H9 (cell line): ENCODE data around the gene MAP3K1. TPM values are rescaled to one million over a fixed set of nuclear protein-coding genes. Genes with fewer than 3 reads are reported as not detected.
A peak's percentile ranks its signal among the peaks of the same experiment; 100 is the strongest.

Experiments
- DNase-seq: peaks from one replicate; pipeline ENCODE4 v3.0.0-alpha.2; 2017
- H2AFZ ChIP-seq: one replicate; pipeline ENCODE4 v1.6.1; 2013; ENCODE audit warnings: mild to moderate bottlenecking, low read length, control low read depth, moderate library complexity
- H2AK5ac ChIP-seq: 2 replicates; pipeline ENCODE4 v1.6.1; 2013; ENCODE audit warnings: low read length, control low read depth, mixed read lengths; ENCODE audit not compliant: insufficient read length
- H2BK120ac ChIP-seq: one replicate; pipeline ENCODE4 v1.6.1; 2013; ENCODE audit warnings: low read depth, mild to moderate bottlenecking, low read length, control low read depth, inconsistent platforms; ENCODE audit not compliant: poor library complexity, severe bottlenecking
- H2BK12ac ChIP-seq: 2 replicates; pipeline ENCODE4 v1.6.1; 2013; ENCODE audit warnings: low read length, control low read depth, mixed read lengths, low read depth; ENCODE audit not compliant: insufficient read length
- H2BK15ac ChIP-seq: 2 replicates; pipeline ENCODE4 v1.6.1; 2013; ENCODE audit warnings: low read depth, low read length, control low read depth
- H2BK20ac ChIP-seq: one replicate; pipeline ENCODE4 v1.6.1; 2013; ENCODE audit warnings: low read depth, mild to moderate bottlenecking, low read length, control low read depth, inconsistent platforms; ENCODE audit not compliant: poor library complexity, severe bottlenecking
- H2BK5ac ChIP-seq: 2 replicates; pipeline ENCODE4 v1.6.1; 2013; ENCODE audit warnings: low read length, control low read depth, mixed read lengths; ENCODE audit not compliant: insufficient read length
- H3K14ac ChIP-seq: 2 replicates; pipeline ENCODE4 v1.6.1; 2013; ENCODE audit warnings: low read length, control low read depth; ENCODE audit not compliant: insufficient read depth
- H3K18ac ChIP-seq: 2 replicates; pipeline ENCODE4 v1.6.1; 2013; ENCODE audit warnings: low read depth, mild to moderate bottlenecking, mixed read lengths, low read length, control low read depth; ENCODE audit not compliant: insufficient read length
- H3K23ac ChIP-seq: 2 replicates; pipeline ENCODE4 v1.6.1; 2013; ENCODE audit warnings: low read length, control low read depth, mixed read lengths, low read depth; ENCODE audit not compliant: insufficient read length
- H3K23me2 ChIP-seq: 2 replicates; pipeline ENCODE4 v1.6.1; 2013; ENCODE audit warnings: low read depth, mild to moderate bottlenecking, mixed read lengths, low read length, control low read depth; ENCODE audit not compliant: insufficient read length, poor library complexity, severe bottlenecking
- H3K27ac ChIP-seq: 2 replicates; pipeline ENCODE4 v1.5.1; 2013; ENCODE audit warnings: low read length, control low read depth, mixed read lengths, low read depth; ENCODE audit not compliant: insufficient read length
- H3K27me3 ChIP-seq: 2 replicates; pipeline ENCODE4 v1.6.1; 2013; ENCODE audit warnings: low read length, control low read depth, inconsistent platforms; ENCODE audit not compliant: insufficient read depth
- H3K4ac ChIP-seq: 2 replicates; pipeline ENCODE4 v1.6.1; 2013; ENCODE audit warnings: low read depth, mild to moderate bottlenecking, control low read depth, inconsistent platforms, low read length, moderate library complexity
- H3K4me1 ChIP-seq: 2 replicates; pipeline ENCODE4 v1.6.1; 2013; ENCODE audit warnings: low read length, control low read depth, inconsistent platforms; ENCODE audit not compliant: insufficient read depth
- H3K4me2 ChIP-seq: 2 replicates; pipeline ENCODE4 v1.6.1; 2013; ENCODE audit warnings: low read length, control low read depth, mixed read lengths; ENCODE audit not compliant: insufficient read length, insufficient read depth
- H3K56ac ChIP-seq: 2 replicates; pipeline ENCODE4 v1.6.1; 2013; ENCODE audit warnings: low read depth, mild to moderate bottlenecking, mixed read lengths, low read length, control low read depth; ENCODE audit not compliant: insufficient read length
- H3K79me1 ChIP-seq: 2 replicates; pipeline ENCODE4 v1.6.1; 2013; ENCODE audit warnings: low read depth, mild to moderate bottlenecking, moderate library complexity, low read length, control low read depth, inconsistent platforms; ENCODE audit not compliant: insufficient read depth, poor library complexity, severe bottlenecking
- H3K79me2 ChIP-seq: 2 replicates; pipeline ENCODE4 v1.6.1; 2013; ENCODE audit warnings: low read length, control low read depth, inconsistent platforms; ENCODE audit not compliant: insufficient read depth
- H3K9ac ChIP-seq: 2 replicates; pipeline ENCODE4 v1.6.1; 2013; ENCODE audit warnings: low read length, control low read depth, mixed read lengths; ENCODE audit not compliant: insufficient read length; ENCODE audit errors: extremely low read depth
- H3K9me3 ChIP-seq: one replicate; pipeline ENCODE4 v1.6.1; 2013; ENCODE audit warnings: low read depth, low read length, inconsistent platforms; ENCODE audit not compliant: control insufficient read depth
- H3T11ph ChIP-seq: one replicate; pipeline ENCODE4 v1.6.1; 2013; ENCODE audit warnings: mild to moderate bottlenecking, low read length, control low read depth, inconsistent platforms
- H4K20me1 ChIP-seq: one replicate; pipeline ENCODE4 v1.6.1; 2013; ENCODE audit not compliant: control insufficient read depth, insufficient read length, insufficient read depth
- H4K5ac ChIP-seq: 2 replicates; pipeline ENCODE4 v1.6.1; 2013; ENCODE audit warnings: low read depth, mild to moderate bottlenecking, mixed read lengths, low read length, control low read depth; ENCODE audit not compliant: insufficient read length
- H4K8ac ChIP-seq: replicated peaks from 2 replicates; pipeline ENCODE4 v1.6.1; 2013; ENCODE audit warnings: low read length, control low read depth, mixed read lengths, low read depth; ENCODE audit not compliant: insufficient read length
- H4K91ac ChIP-seq: 2 replicates; pipeline ENCODE4 v1.6.1; 2013; ENCODE audit warnings: low read depth, mild to moderate bottlenecking, moderate library complexity, mixed read lengths, low read length, control low read depth; ENCODE audit not compliant: insufficient read length
- H3K27ac Mint-ChIP-seq, 3 experiments: 2 replicates in 2 of 3; 3 replicates in 1 of 3; pipeline ENCODE4 v1.8.0; 2020 to 2021; ENCODE audit warnings: mixed read lengths in 3 of 3, mild to moderate bottlenecking in 1 of 3, moderate library complexity in 1 of 3
- H3K27me3 Mint-ChIP-seq: 2 replicates; pipeline ENCODE4 v1.8.0; 2021; ENCODE audit warnings: low read depth, mild to moderate bottlenecking, moderate library complexity, mixed read lengths
- H3K36me3 Mint-ChIP-seq, 3 experiments: 2 replicates in 2 of 3; 3 replicates in 1 of 3; pipeline ENCODE4 v1.8.0; 2020 to 2021; ENCODE audit warnings: low read depth in 3 of 3, mixed read lengths in 3 of 3; ENCODE audit not compliant: insufficient read depth in 1 of 3
- H3K4me1 Mint-ChIP-seq, 2 experiments: 2 replicates each; pipeline ENCODE4 v1.8.0; 2020; ENCODE audit warnings: mixed read lengths in 2 of 2
- H3K4me3 Mint-ChIP-seq, 2 experiments: 2 replicates in 1 of 2; 3 replicates in 1 of 2; pipeline ENCODE4 v1.8.0; 2020 to 2021; ENCODE audit warnings: mild to moderate bottlenecking in 2 of 2, mixed read lengths in 2 of 2, moderate library complexity in 1 of 2
- H3K9me3 Mint-ChIP-seq, 2 experiments: 2 replicates in 1 of 2; 3 replicates in 1 of 2; pipeline ENCODE4 v1.8.0; 2020; ENCODE audit warnings: mild to moderate bottlenecking in 2 of 2, mixed read lengths in 2 of 2, moderate library complexity in 1 of 2
- CTCF ChIP-seq: fragments of 200-600 bp; sonication (generic); conservative IDR thresholded peaks from 3 replicates; pipeline ENCODE4 v1.8.0; 2021; ENCODE audit warnings: antibody characterized with exemption, mild to moderate bottlenecking
- WGBS: extraction: QIAGEN DNeasy Blood & Tissue Kit; methylation state at CpG from one replicate; pipeline ENCODE4 v1.1.7; 2013; ENCODE audit warnings: missing lambda C conversion rate, low lambda C conversion rate, mixed read lengths; ENCODE audit not compliant: insufficient read length; ENCODE audit errors: extremely low coverage; 5-methylcytosine and 5-hydroxymethylcytosine counted together
- total RNA-seq: library from RNA; stranded (reverse); gene quantifications from 2 replicates; pipeline ENCODE4 v1.2.1, GENCODE V29; 2021

The MAP3K1 gene
- total RNA-seq, 1 experiment from 2014 or later: 11.1 TPM

GRCh38 chr5:56856541-56857178 is 41.3 kb downstream of the MAP3K1 start:
- H4K20me1 ChIP-seq: no peaks in the 10 kb centered on the region

More at GRCh38 chr5:56856541-56857178, 41.3 kb downstream of the MAP3K1 start:
- H3K4me3 Mint-ChIP-seq: no peak overlapping the region
- peaks cover 2 to 10% of the 10 kb centered on the region in 2 experiments; a peak in 3 of 4 replicates for H3K4me1 Mint-ChIP-seq
- Histone ChIP-seq H3K56ac (no peak overlapping the region), H3K4me2 (no peak overlapping the region), H3K18ac (no peak overlapping the region), H4K8ac (no peak overlapping the region), H2AK5ac (no peak overlapping the region), H3K79me1 (no peaks in the 10 kb centered on the region), H3K79me2 (no peaks in the 10 kb centered on the region), H3K4me1 (no peaks in the 10 kb centered on the region), H2BK15ac (no peak overlapping the region), H3K23me2 (no peaks in the 10 kb centered on the region), H4K5ac (no peak overlapping the region), H3K23ac (no peak overlapping the region), H3K14ac (no peak overlapping the region), H3K27me3 (no peaks in the 10 kb centered on the region), H2BK120ac (peak overlapping the region; percentile 6), H2BK5ac (no peak overlapping the region), H3K4ac (no peak overlapping the region), H3K9me3 (no peaks in the 10 kb centered on the region), H3K9ac (no peak overlapping the region), H4K91ac (no peak overlapping the region), H2BK12ac (no peak overlapping the region), H2BK20ac (no peak overlapping the region), H2AFZ (no peak overlapping the region), H3K27ac (no peak overlapping the region), H3T11ph (no peak overlapping the region)
- TF ChIP-seq CTCF: no peak
- no peaks in the 10 kb centered on the region for H3K27me3 Mint-ChIP-seq
- peaks cover 6 to 11% (median 8%) of the 10 kb centered on the region in 3 experiments for H3K36me3 Mint-ChIP-seq
- no peak overlapping the region for H3K27ac Mint-ChIP-seq
- no peaks in the 10 kb centered on the region for H3K9me3 Mint-ChIP-seq
- no CpG with 5 or more reads among the region's 5 CpGs for WGBS
- no peak for DNase-seq
